Measurements from ENCODE around the gene NGLY1. TPM values are rescaled to one million over a fixed set of nuclear protein-coding genes. Genes with fewer than 3 reads are reported as not detected.

The NGLY1 gene
- total RNA-seq, 4 donors from 2014 or later = 21.2 to 25.7 (median 23.3) TPM

GRCh38 chr3:25673738-25674298 lies 109.4 kb downstream of the NGLY1 start:
- no peaks in the 10 kb centered on the region for H3K9me3 ChIP-seq
- no CpG with 5 or more reads among the region's 8 CpGs for WGBS
- intact Hi-C loops (cut with DNase I) = no loop called here
- peaks cover 0 to 6% (median 0%) of the 10 kb centered on the region in 4 donors for H3K27me3 ChIP-seq
- H3K4me1 ChIP-seq = no peaks in the 10 kb centered on the region
- no peak overlapping the region for H3K4me3 ChIP-seq
- TF ChIP-seq POLR2AphosphoS5 (IDR thresholded peaks at IDR 0.05) (no peak), POLR2A (IDR thresholded peaks at IDR 0.05; ENCODE audit: low read depth) (no peak), CTCF (IDR thresholded peaks at IDR 0.05) (no peak), EP300 (IDR thresholded peaks at IDR 0.05) (no peak)
- no peaks in the 10 kb centered on the region for H3K36me3 ChIP-seq
- no peak for DNase-seq (ENCODE audit: extremely low spot score)
- no peak overlapping the region for H3K27ac ChIP-seq (replicated peaks in 1 of 4)

Small RNA genes lying within 50 kb of the gene (small RNA-seq; reads per million reads assigned to genes)
- 0 reads per million in 3 donors for gene CRIP1P2

Other genes with a start within 250 kb of the NGLY1 start
- 100 to 1,000 TPM in 3 of 4 donors, 10 to 100 TPM in 1; 87.1 to 115 (median 107) TPM for gene TOP2B, start 118.5 kb downstream of the NGLY1 start, total RNA-seq
- 1 to 10 TPM; 5.1 to 8.2 (median 7.3) TPM for gene OXSM, start 6.6 kb upstream of the NGLY1 start, total RNA-seq